ENCODE data around the gene REG4. TPM values are rescaled to one million over a fixed set of nuclear protein-coding genes. Genes with fewer than 3 reads are reported as not detected.
A peak's percentile ranks its signal among the peaks of the same experiment; 100 is the strongest.

The REG4 gene
- total RNA-seq, 6 experiments from 2014 or later, result not detected

- Mint-ChIP-seq H3K36me3 (ENCODE audit: low read depth) (no peaks in the 10 kb centered on the region), H3K4me1 (ENCODE audit: low read depth) (peaks cover 15% of the 10 kb centered on the region), H3K27me3 (ENCODE audit: insufficient read depth) (peaks cover 43% of the 10 kb centered on the region), H3K9me3 (no peaks in the 10 kb centered on the region), H3K4me3 (no peak overlapping the region), H3K27ac (no peak overlapping the region)
- TF ChIP-seq, protein P1, sequence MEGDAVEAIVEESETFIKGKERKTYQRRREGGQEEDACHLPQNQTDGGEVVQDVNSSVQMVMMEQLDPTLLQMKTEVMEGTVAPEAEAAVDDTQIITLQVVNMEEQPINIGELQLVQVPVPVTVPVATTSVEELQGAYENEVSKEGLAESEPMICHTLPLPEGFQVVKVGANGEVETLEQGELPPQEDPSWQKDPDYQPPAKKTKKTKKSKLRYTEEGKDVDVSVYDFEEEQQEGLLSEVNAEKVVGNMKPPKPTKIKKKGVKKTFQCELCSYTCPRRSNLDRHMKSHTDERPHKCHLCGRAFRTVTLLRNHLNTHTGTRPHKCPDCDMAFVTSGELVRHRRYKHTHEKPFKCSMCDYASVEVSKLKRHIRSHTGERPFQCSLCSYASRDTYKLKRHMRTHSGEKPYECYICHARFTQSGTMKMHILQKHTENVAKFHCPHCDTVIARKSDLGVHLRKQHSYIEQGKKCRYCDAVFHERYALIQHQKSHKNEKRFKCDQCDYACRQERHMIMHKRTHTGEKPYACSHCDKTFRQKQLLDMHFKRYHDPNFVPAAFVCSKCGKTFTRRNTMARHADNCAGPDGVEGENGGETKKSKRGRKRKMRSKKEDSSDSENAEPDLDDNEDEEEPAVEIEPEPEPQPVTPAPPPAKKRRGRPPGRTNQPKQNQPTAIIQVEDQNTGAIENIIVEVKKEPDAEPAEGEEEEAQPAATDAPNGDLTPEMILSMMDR (IDR thresholded peaks at IDR 0.05), result no peak
- no peak for DNase-seq
Measured at GRCh38 chr1:119783354-119784185, 27.7 kb downstream of the REG4 start.

GRCh38 chr1:119782631-119783325 lies 28.5 kb downstream of the REG4 start:
- TF ChIP-seq, protein P1 (IDR thresholded peaks at IDR 0.05), result no peak
- Mint-ChIP-seq H3K9me3 (no peaks in the 10 kb centered on the region), H3K27me3 (ENCODE audit: insufficient read depth) (peaks cover 44% of the 10 kb centered on the region), H3K27ac (no peak overlapping the region), H3K4me1 (ENCODE audit: low read depth) (peaks cover 15% of the 10 kb centered on the region), H3K36me3 (ENCODE audit: low read depth) (no peaks in the 10 kb centered on the region), H3K4me3 (no peak overlapping the region)
- DNase-seq, result no peak

DNA sequence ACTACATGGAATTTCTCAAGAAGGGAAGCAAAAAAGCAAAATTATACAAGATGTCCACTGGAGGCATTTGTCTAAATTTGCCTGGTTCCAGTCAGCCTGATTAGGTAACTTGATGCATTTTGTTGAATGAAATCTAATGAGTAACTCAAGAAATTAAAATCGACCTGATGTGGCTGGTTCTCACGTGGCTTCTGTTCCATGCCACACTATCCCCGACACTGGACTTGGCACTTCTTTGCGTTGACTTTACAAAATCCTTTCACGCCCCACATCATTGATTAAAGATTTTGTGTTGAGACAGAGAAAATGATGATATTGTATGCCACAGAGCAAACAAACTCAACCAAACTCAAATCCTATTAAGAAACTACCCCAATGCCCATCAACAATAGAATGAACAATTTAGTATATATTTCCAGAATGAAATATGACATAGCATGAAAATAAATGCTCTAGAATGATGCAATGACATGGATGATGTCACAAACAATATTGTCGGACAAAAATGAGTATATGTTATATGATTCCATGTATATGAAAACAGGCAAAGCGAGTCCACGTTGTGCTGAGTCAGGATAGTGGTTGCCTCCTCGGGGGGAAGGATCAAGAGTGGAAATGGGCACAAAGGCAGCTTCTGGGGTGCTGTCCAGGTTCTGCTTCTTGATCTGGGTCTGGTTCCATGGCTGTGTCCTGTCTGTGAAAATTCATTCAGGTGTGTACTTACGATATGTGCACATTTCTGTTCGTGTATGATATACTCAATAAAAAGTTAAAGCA lies 29.6 kb downstream of the REG4 start:
- no peak overlapping the region for H3K27ac Mint-ChIP-seq
- H3K4me3 Mint-ChIP-seq, result no peak overlapping the region
- DNase-seq, result no peak
- H3K36me3 Mint-ChIP-seq (ENCODE audit: low read depth), result no peaks in the 10 kb centered on the region
- TF ChIP-seq, protein P1 (IDR thresholded peaks at IDR 0.05), result peak; percentile 25
- H3K4me1 Mint-ChIP-seq (ENCODE audit: low read depth), result peaks cover 15% of the 10 kb centered on the region
- H3K9me3 Mint-ChIP-seq, result no peaks in the 10 kb centered on the region
- peaks cover 44% of the 10 kb centered on the region for H3K27me3 Mint-ChIP-seq (ENCODE audit: insufficient read depth)

DNA sequence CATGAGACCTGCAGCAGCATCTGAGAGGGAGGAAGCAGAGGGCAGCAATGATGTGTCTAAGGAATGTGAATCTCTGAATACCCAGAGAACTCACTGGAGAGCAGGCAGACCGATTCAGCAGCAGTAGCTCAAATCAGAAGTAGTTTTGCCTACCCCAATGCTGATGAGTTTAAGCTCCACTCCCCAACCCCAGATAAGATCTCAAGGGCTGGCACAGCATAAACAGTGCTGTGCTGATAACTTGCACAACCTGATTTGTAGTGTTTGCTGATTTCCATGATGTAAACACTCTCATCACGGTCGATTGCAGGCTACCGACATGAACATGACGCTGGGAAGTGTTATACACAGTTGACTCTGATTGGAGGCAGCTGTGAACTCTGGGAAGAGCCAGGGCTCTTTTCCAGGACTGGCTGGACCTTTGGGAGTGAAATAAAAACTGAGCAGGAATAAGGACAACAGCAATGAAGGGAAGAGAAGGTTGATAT lies 31.3 kb downstream of the REG4 start:
- DNase-seq, result peak; percentile 18
- H3K36me3 Mint-ChIP-seq (ENCODE audit: low read depth), result no peaks in the 10 kb centered on the region
- peak overlapping the region; percentile 35 for H3K4me3 Mint-ChIP-seq
- H3K27ac Mint-ChIP-seq, result no peak overlapping the region
- peaks cover 15% of the 10 kb centered on the region for H3K4me1 Mint-ChIP-seq (ENCODE audit: low read depth)
- no peaks in the 10 kb centered on the region for H3K9me3 Mint-ChIP-seq
- peaks cover 43% of the 10 kb centered on the region for H3K27me3 Mint-ChIP-seq (ENCODE audit: insufficient read depth)
- TF ChIP-seq, protein P1 (IDR thresholded peaks at IDR 0.05), result no peak

GRCh38 chr1:119778886-119779560 lies 32.2 kb downstream of the REG4 start:
- Mint-ChIP-seq H3K27ac (no peak overlapping the region), H3K36me3 (ENCODE audit: low read depth) (no peaks in the 10 kb centered on the region), H3K4me3 (no peak overlapping the region), H3K27me3 (ENCODE audit: insufficient read depth) (peaks cover 40% of the 10 kb centered on the region), H3K9me3 (no peaks in the 10 kb centered on the region), H3K4me1 (ENCODE audit: low read depth) (peaks cover 18% of the 10 kb centered on the region)
- TF ChIP-seq, protein P1 (IDR thresholded peaks at IDR 0.05), result no peak
- DNase-seq, result no peak
